HG03280 (cell line): ENCODE measurements around the gene PHF21B.
"Not testable (repeated sequence)": the region's sequence is repeated elsewhere in the genome, so short reads cannot be mapped to it uniquely, and the experiment has no call there.

Experiments used
- ATAC-seq: cut with Tn5 transposase; IDR thresholded peaks from one replicate; pipeline ENCODE4 v1.9.1; 2021; ENCODE audit warnings: mild to moderate bottlenecking, moderate library complexity; ENCODE audit not compliant: unreplicated experiment

Gene PHF21B

DNA sequence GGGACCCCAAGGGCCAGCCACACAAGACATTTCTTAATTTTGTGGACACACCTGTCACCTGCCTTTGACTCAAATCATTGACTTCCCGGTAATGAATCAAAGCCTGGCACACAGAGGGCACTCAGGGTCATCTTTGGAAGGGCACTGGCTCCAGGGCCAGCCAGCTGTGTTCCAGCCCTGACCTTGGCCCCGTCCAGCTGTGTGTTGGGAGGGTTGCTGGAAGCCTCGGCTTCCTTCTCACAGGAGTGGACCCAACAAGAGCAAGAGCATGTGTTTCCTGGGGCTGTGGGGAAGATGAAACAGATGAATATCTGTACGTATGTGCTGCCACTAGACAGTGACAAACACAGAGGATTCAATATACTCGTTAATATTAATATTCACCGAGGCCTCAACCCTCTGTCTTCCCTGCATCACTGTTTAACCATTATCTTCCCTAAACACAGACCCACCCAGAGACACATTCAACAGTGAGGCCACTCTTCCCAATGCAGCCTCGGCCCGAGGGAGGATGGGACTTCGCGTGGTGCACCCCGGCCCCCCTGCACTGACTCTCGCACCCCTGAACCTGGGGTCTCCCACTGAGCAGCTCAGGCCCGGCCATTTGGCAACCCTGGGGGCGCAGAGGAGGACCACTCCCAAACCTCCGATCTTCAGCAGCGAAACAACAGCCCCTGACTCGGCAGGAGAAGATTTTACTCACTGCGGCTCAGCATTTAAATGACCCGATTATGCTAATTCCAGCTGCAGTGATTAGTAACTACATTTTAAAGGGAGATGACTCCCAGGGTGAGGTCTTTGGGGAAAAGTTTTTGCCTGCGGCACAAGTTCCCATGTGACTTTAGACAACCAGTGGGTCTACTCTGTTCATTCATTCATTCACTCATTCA, 45.7 kb downstream of the PHF21B start:
- ATAC-seq, result no peak

DNA sequence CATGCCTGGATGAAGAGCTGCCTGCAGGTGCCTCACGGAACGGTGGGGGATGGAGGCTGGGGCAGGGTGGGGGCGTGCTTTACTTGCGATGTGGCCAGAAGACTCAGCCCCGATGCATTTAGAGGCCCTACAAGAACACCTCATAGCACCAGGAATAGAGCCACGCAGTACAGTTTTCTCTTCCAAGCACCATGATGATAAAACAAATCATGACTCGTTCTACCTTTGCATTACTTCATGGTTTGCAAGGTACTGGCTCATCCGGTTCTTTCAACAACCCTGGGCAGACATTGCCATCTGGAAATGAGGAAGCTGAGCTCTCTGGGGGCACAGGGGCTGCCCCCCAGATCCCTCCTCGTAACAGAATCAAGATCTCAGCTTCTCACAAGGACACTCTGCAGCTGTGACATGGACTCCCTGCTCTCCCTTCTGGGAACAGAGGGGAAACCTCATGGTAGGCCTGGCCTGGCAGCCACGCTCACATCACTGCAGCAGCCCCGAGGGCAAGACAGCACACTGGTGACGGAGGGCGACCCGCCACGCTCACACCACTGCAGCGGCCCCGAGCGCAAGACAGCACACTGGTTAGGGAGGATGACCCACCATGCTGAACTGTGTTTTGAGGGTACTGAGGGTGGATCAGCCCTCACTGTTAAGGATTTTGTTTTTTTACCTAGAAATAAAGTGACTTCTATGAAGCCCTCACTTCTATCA, 46.9 kb downstream of the PHF21B start:
- ATAC-seq, result no peak

DNA sequence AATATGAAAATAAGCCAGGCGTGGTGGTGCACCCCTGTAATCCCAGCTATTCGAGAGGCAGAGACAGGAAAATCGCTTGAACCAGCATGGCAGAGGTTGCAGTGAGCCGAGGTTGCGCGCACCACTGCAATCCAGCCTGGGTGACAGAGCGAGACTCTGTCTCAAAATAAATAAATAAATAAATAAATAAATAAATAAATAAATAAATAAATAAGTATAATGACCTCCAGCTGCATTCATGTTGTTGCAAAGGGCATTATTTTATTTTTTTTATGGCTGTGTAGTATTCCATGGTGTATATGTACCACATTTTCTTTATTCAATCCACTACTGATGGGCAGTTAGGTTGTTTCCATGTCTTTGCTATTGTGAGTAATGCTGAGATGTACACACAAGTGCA, 48.1 kb downstream of the PHF21B start:
- ATAC-seq, result not testable (repeated sequence)

DNA sequence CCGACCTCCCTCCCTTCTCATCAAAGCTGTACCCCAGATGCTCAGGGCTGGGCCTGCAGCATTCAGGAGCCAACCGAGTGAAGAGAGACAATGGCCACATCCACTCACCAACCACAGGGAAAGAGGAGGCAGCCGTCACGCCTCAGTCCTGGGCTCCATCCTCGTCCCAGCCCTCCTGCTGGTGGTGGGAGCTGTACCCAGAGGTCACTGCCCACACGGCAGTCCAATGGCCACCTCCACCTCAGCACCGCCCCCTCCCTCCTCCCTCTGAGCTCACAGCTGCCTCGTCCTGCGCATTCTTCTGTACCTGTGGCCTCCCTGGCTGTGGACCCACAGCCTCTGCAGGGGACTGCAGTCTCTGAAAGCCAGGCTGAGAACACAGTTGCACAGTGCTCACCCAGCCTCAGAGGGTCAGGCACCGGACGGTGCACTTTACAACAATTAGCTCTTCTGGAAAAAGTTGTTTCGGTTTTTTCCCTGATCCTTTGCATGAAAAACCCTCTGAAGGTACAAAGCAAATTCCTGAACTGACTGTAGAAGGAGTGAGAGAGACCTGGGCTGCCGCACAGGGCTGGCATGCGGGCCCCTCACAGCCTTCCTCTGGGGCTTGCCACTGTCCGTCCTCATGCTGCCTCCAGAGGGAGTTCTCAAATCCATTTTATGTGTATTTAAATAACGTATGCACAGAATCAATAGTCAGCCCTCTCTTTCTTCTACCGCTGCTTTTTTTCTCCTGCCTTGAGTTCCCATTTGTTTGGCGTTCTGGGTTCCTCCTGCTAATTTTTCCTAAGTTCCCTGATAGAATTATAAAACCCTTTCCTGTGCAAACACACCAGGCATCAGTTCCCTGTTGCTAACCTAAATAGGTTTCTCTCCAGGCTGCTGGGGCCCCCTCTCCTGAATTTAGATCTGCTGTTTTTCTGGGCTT, 52.7 kb downstream of the PHF21B start:
- no peak for ATAC-seq

DNA sequence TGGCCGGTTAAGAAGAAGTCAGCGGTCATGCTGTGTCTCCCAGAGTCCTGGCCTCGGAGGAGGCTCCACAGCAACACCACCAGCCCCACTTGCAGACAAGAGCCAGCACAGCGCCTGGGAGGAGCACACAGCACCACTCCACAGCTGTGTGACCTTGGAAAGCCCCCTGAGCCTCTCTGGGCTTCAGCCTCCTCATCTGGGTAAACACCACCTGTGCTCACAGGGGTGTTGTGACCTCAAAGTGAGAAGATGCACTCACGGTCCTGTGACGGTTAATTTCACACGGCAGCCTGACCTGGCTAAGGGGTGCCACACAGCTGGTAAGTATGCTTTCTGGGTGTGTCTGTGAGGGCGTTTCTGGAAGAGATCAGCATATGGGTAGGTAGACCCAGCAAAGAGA, 54.7 kb downstream of the PHF21B start:
- ATAC-seq, result no peak

DNA sequence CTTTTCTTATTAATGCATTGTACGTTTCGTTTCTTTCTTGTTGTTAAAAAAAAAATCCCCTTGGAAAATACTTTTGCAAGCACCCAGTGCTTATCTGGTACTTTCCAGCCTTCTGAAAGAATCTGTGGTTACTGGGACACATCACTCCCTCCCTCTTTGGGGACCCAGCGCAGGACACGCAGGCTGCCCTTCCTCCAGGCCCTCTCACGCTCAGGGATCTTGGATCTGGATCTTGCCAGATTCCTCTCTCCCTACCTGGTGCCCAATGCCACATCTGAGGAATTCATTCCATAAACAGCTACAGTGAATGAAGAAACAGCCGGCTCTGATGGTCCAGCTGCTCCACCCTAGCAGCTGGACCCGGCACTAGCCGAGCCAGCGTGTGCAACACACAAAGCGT, 55.7 kb downstream of the PHF21B start:
- no peak for ATAC-seq

DNA sequence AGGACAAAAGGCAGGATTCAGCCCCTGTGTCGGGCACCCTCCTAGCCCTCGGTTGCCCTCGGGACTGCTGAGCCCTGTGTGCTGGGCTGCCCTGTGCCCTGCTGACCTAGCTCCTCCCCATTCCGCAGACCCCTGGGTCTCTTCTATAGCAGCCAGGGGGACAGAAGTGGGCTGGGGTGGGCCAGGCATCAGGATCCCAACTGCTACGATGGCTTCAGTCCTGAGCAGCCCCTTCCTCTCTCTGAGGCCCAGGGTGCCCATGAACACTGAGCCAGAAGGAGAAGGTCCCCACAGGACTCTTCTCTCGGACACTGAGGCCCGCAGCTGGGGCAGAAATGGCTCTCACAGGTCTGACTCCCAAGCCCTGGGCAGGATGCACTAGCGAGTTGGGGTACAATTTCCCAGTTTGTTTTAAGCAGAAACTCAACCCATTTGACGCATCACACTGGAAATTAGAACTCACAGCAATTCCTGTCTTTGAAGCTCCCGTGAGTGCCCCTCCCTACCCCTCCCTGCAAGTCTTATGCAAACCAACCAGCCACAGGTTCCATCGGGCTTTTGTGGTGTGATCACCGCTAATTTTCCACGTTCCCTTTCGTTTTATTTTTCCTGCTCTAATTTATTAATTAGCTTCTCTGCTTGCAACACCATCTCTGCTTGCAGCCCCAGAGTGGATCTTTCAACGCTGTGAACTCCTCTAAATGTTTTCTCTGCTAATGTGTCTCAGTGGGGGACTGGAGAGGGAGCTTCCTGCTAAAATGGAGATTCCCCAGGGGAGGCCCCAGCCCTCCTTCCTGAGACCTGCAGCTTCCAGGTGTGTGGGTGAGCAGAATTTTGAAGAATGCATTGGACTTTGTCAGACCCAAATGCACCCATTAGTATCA, 56.7 kb downstream of the PHF21B start:
- ATAC-seq, result no peak

DNA sequence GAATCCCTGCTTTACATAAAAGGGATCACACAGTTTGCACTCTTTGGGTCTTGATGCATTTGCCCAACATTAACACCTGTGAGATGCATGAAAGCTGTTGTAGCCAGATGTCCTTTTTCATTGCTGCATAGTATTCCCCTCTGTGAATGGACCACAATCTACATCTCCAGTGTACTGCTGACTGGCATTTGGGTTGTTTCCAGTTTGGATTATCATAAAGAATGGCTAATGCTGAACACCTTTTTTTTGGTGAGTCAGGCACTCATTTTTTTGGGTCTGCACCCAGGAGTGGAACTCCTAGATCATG, 58.3 kb downstream of the PHF21B start:
- ATAC-seq, result no peak

DNA sequence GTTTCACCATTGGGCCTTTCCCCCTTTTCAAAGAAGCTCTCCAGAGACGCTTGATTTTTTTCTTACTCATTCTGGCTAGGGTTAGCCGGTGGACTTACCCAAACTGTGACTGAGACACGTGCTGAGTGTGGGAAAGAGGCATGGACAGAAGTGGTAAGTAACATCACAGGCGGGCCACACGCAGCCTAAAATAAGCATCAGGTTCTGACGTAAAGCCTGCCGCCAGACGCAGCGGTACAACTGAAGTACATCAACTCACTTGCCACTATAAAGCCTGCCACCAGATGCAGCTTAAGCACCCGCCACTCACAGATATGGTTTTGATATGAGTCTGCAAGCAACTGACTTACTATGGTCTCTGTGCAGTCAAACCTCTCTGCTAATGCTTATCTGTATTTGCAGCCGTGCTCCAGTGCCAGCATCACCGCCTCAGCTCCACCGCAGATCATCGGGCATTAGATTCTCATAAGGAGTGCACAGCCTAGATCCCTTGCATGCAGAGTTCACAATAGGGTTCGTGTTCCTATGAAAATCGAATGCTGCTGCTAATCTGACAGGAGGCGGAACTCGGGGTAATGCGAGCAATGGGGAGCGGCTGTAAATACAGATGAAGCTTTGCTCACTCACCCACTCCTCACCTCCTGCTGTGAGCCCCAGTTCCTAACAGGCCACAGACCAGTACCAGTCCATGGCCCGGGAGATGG, 58.8 kb downstream of the PHF21B start:
- no peak for ATAC-seq

DNA sequence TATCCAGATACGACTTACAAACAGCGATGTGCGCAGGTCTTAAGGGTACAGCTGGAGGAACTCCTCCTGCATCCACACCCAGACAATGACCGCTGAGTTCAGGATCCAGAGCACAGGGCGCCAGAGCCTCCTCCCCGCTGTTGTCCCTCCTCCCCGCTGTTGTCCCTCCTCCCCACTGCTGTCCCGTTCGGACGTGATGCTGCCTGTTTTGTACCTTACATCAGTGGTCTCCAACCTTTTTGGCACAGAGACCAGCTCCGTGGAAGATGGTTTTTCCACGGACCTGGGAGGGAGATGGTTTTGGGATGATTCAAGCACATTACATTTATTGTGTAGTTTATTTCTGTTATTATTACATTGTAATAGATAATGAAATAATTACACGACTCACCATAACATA, 62.0 kb downstream of the PHF21B start:
- ATAC-seq, result no peak

DNA sequence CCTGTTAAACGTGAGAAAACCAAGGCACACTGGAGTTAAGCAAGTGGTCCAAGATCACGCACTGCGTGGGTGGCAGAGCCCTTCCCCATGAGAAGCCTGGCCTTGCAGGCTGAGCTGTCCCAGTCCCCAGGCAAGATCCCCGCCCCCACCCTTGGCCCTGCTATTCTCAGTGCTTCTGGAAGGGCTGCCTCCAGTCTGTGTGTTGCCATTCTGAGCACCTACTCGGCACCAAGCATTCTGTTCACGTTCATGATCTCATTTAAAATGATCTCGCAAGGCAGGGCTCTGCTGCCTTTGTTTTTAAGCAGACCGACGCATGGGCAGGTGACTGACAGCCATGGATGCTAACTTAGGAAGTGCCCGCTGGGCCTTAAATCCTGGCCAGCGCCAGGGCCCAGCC, 62.8 kb downstream of the PHF21B start:
- no peak for ATAC-seq

DNA sequence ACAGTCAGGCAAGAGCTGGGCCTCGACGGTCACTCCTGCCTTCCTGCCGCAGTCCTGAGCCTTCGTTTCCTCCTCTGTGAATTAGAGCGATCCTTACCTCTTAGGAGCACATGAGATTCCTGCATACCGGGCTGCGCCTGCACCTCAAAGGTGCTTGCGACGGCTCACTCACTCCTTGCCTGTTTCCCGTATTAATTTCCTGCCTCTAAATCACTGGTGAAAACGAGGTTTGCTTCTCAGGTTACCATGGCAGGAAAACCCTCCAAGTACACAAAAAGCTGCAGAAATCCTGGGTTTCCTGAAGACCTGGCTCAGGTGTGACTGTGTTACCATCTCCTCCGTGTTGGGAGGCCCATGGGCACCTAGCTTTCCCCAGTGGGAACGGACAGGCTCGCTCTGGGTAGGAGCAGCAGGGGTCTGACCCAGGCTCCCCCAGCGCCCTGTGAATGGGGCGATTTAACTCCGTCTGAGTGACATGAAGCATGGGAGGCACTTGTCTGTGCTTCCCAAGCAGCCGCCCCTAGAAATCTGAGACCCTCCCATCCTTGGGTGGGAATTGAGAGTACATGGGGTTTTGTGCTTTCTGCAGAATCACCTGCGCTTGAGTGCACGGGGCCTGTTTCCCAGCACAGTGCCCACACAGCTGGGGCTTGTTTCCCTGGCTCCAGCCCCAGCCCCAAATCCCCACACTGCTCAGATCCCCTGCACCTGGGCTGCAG, 64.8 kb downstream of the PHF21B start:
- no peak for ATAC-seq

DNA sequence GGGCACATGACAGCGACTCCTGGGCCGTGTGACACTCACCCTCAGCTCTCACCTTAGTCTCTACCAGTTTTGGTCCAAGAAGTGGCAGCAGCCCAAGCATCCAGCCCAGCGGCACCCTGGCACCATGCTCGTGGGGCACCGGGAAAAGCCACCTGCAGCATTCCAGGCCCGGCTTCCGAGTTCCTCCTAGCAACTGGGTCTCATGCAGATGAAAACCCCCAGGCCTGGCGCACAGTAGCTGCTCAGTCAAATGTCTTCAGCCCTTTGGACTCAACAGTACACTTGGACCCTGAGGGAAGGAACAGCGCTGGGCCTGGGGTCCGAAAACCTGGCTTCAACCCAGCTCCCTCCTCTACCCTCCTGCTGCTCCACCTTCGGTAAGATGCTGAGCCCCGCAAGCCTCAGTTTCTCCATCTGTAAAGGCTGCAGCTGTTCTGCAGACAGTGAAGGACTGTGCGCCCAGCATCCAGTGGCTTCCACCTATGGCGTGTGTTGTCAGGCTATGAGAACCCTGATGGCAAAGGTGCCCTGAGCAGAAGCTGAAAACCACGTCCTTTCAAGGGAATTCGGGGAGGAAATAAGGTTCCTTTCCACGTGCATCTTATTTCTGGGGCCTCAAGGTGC, 66.0 kb downstream of the PHF21B start:
- ATAC-seq, result no peak

DNA sequence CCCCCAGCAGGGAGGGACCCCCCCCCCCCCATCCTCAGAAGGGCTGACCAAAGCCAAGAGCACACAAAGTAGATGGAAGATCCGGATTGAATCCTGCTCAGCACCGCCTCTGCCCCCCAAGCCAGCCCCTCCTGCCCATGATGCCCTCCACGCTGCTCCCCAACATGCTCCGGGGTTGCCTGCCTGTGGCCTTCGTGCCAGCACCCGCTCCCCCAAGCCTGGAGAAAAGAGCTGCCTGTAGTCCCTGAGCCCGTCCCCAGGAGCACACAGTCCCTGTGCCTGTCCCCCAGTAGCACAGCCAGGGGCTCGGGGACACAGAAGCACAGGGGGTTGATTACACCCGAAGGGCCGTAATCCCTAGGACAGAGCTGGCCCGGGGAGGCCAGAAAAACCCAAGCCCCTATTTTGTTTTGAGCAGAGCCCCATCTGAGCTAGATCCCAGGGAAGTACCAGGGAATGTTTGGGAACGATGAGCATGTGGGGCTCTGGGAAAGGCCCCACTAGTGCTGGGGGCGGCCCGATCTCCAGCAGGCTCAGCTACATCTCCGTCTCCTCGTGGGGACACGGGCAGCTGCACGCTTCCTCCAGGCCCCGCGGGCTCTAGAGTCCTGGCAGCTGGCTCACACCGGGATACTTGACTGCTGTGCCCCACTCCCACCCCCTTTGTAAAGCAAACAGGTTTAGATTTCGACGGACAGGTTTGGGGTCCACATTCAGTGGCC, 66.7 kb downstream of the PHF21B start:
- ATAC-seq, result no peak

DNA sequence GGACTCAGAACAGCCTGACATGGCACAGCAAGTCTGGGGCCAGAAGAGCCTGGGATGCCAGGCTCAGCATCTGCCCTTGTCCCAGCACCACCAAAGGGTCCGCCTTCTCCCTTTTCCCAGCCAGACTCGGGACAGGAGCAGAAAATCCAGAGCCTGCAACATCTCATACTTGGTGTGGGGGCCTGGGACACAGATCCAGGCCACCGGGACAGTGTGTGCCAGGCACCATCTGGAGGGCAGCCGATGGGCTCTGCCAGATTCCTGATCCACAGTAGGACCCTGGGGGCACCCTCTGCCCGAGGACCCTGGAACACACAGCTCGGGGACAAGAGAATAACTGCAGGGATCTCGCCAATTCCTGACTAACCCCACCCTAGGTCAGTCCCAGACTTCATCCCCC, 67.7 kb downstream of the PHF21B start:
- ATAC-seq, result no peak

DNA sequence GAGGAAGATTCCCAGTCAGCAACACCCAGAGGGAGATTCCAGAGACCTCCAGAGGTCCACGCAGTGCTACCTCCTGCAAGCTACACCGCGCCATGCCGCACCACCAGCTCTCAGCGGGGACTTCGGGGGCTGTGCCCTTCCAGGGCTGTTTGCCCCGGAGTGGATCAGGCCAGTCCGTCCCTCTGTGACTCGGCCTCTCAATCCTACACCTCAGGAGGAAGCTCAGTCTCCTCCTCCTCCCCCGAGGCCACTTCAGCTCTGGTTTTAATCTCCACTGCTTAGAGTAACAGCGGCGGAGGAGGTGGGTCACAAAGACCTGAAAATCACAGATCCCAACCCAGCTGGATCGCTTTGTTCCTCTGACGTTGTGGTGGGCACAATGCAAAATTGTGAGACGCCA, 68.6 kb downstream of the PHF21B start:
- ATAC-seq, result no peak

DNA sequence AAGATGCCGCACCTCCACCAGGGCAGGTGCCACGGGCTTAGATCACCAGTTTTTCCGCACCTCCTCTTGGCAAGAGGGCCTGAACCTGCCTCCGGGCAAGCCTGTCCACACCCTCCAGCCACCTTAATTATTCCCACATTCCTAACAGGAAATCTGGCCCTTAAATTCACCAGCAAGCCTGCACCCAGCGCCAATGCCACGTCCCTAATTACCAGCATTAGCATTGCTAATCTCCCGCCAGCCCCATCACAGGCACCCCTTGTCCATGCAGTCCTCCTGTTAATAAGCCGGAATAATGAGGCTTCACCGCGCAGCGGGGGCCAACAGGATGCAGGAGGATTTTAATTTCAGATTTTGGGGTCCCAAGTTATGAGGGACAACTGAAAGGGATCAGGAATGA, 69.7 kb downstream of the PHF21B start:
- no peak for ATAC-seq

DNA sequence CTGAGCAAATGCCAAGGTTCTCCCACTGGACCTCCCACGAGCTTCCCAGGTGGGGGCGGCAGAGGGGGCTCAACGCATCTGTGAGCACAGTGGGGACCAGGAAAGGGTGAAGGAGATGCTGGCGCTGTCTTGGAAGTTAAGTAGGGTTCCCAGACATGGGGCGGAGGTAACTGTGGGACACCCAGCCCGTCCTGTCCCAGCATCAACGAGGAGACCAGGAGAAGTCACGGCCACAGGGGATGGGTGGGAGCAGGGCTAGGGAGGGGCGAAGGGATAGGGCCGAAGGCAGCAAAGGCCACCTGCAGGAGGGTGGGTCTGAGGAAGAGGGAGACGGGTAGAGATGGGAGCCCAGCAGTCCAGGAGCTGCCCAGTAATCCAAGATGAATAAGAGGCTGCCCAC, 70.4 kb downstream of the PHF21B start:
- no peak for ATAC-seq
